Measurements from ENCODE around the gene MCMBP. TPM values are rescaled to one million over a fixed set of nuclear protein-coding genes. Genes with fewer than 3 reads are reported as not detected.
"Not testable (repeated sequence)": the region's sequence is repeated elsewhere in the genome, so short reads cannot be mapped to it uniquely, and the experiment has no call there.

MCMBP gene
- total RNA-seq, 1 experiment from 2014 or later = 148 TPM

GRCh38 chr10:119888715-119889114 lies 16.1 kb upstream of the MCMBP start:
- DNase-seq (ENCODE audit: low read depth, low spot score); H3K27ac ChIP-seq (ENCODE audit: low read depth, low read length); intact Hi-C loops (cut with micrococcal nuclease); H4K20me1 ChIP-seq (ENCODE audit: insufficient read depth); H3K27me3 ChIP-seq (ENCODE audit: insufficient read depth, low read length); H3K9me3 ChIP-seq (ENCODE audit: control insufficient read depth in 1 of 2, insufficient read depth in 1 of 2, low read depth in 1 of 2, low read length in 2 of 2); H3K4me3 ChIP-seq (replicated peaks in 1 of 2; ENCODE audit: low read depth in 1 of 2, low read length in 2 of 2); POLR2A ChIA-PET; H2AFZ ChIP-seq (ENCODE audit: low read depth, low read length, poor library complexity, severe bottlenecking); H3K4me2 ChIP-seq (ENCODE audit: low read length); BruUV-seq (replicated peaks); H3K9ac ChIP-seq (ENCODE audit: low read length); RAD21 ChIA-PET (ENCODE audit: low non-redundant PET in 1 of 2, low total read pairs in 2 of 2, uncharacterized antibody in 2 of 2, unreplicated experiment in 2 of 2); H3K9me2 ChIP-seq (ENCODE audit: insufficient read depth); CTCF ChIA-PET; H3K36me3 ChIP-seq (ENCODE audit: control insufficient read depth in 1 of 2, insufficient read depth in 2 of 2, low read length in 2 of 2); ATAC-seq: not testable (repeated sequence)
- Histone ChIP-seq H3K79me2 (ENCODE audit: insufficient read depth, low read length) (peaks cover 13% of the 10 kb centered on the region), H3K4me1 (ENCODE audit: control insufficient read depth in 1 of 2, insufficient read depth in 2 of 2, low read length in 2 of 2) (peaks cover 7 to 12% of the 10 kb centered on the region in 2 experiments; a peak in 3 of 4 replicates)

GRCh38 chr10:119886070-119886469 lies 13.4 kb upstream of the MCMBP start:
- H3K9me2 ChIP-seq (ENCODE audit: insufficient read depth); H3K4me1 ChIP-seq (ENCODE audit: control insufficient read depth in 1 of 2, insufficient read depth in 2 of 2, low read length in 2 of 2); H3K36me3 ChIP-seq (ENCODE audit: control insufficient read depth in 1 of 2, insufficient read depth in 2 of 2, low read length in 2 of 2); H2AFZ ChIP-seq (ENCODE audit: low read depth, low read length, poor library complexity, severe bottlenecking); H3K4me2 ChIP-seq (ENCODE audit: low read length); DNase-seq (ENCODE audit: low read depth, low spot score); intact Hi-C loops (cut with micrococcal nuclease); H3K4me3 ChIP-seq (replicated peaks in 1 of 2; ENCODE audit: low read depth in 1 of 2, low read length in 2 of 2); RAD21 ChIA-PET (ENCODE audit: low non-redundant PET in 1 of 2, low total read pairs in 2 of 2, uncharacterized antibody in 2 of 2, unreplicated experiment in 2 of 2); H3K9ac ChIP-seq (ENCODE audit: low read length); CTCF ChIA-PET; ATAC-seq; H3K27ac ChIP-seq (ENCODE audit: low read depth, low read length); H3K9me3 ChIP-seq (ENCODE audit: control insufficient read depth in 1 of 2, insufficient read depth in 1 of 2, low read depth in 1 of 2, low read length in 2 of 2); H3K27me3 ChIP-seq (ENCODE audit: insufficient read depth, low read length); H3K79me2 ChIP-seq (ENCODE audit: insufficient read depth, low read length); H4K20me1 ChIP-seq (ENCODE audit: insufficient read depth); BruUV-seq (replicated peaks): not testable (repeated sequence)
- POLR2A ChIA-PET = interaction anchor here (1.1 kb wide), 1 partner anchor 14 kb away, joined by 3 read pairs; the partner anchor contains the start of gene MCMBP

- DNase-seq (ENCODE audit: low read depth, low spot score); H3K27me3 ChIP-seq (ENCODE audit: insufficient read depth, low read length); H3K36me3 ChIP-seq (ENCODE audit: control insufficient read depth in 1 of 2, insufficient read depth in 2 of 2, low read length in 2 of 2); H2AFZ ChIP-seq (ENCODE audit: low read depth, low read length, poor library complexity, severe bottlenecking); H3K9me3 ChIP-seq (ENCODE audit: control insufficient read depth in 1 of 2, insufficient read depth in 1 of 2, low read depth in 1 of 2, low read length in 2 of 2); RAD21 ChIA-PET (ENCODE audit: low non-redundant PET in 1 of 2, low total read pairs in 2 of 2, uncharacterized antibody in 2 of 2, unreplicated experiment in 2 of 2); H4K20me1 ChIP-seq (ENCODE audit: insufficient read depth); H3K9me2 ChIP-seq (ENCODE audit: insufficient read depth); ATAC-seq; H3K79me2 ChIP-seq (ENCODE audit: insufficient read depth, low read length); intact Hi-C loops (cut with micrococcal nuclease); BruUV-seq (replicated peaks); POLR2A ChIA-PET; CTCF ChIA-PET; H3K27ac ChIP-seq (ENCODE audit: low read depth, low read length); H3K4me3 ChIP-seq (replicated peaks in 1 of 2; ENCODE audit: low read depth in 1 of 2, low read length in 2 of 2); H3K4me1 ChIP-seq (ENCODE audit: control insufficient read depth in 1 of 2, insufficient read depth in 2 of 2, low read length in 2 of 2); H3K9ac ChIP-seq (ENCODE audit: low read length); H3K4me2 ChIP-seq (ENCODE audit: low read length): not testable (repeated sequence)
- peak; percentile 18; the same call in 1 of the 2 replicates for TF ChIP-seq ZFX (IDR thresholded peaks at IDR 0.05)
Measured at GRCh38 chr10:119883901-119884611, 11.4 kb upstream of the MCMBP start.
